K562 (cell line): ENCODE results near the gene BCL2L1. TPM values are rescaled to one million over a fixed set of nuclear protein-coding genes. Genes with fewer than 3 reads are reported as not detected.
"Not testable (repeated sequence)": the region's sequence is repeated elsewhere in the genome, so short reads cannot be mapped to it uniquely, and the experiment has no call there.

Source experiments
- ATAC-seq: fragments of 200-7000 bp; cut with Tn5 transposase; 3 replicates; pipeline ENCODE4 v1.9.1; 2020; ENCODE audit warnings: moderate library complexity
- BruUV-seq: library from RNA; stranded (reverse); fragments of 400-500 nt; replicated peaks from 2 replicates; lab custom pipeline; 2021; lab: Mats Ljungman, UMichigan
- CTCF ChIA-PET: fragments of 300-600 bp; formaldehyde crosslinking; extraction: SDS; loops from one replicate; lab custom pipeline; 2021; ENCODE audit warnings: low intra/inter-chr PET ratio; lab: Yijun Ruan, JAX
- POLR2A ChIA-PET: fragments of 300-600, 350-650 bp; sonication (Branson Sonifier 250); formaldehyde crosslinking; extraction: SDS; loops from one replicate; lab custom pipeline; 2021; ENCODE audit warnings: antibody characterized with exemption, inconsistent platforms; lab: Yijun Ruan, JAX
- DNase-seq, 4 experiments: peaks; one replicate each; pipeline versions ENCODE4 v3.0.0 to v3.0.0-alpha.2; 2011 to 2018; ENCODE audit warnings: low spot score in 3 of 4, mixed read lengths in 3 of 4; ENCODE audit errors: extremely low read depth in 1 of 4
- FAIRE-seq: peaks from 2 replicates; lab custom pipeline; 2011; peaks lifted over from hg19 to GRCh38; lab: Jason Lieb, UNC
- H2AFZ ChIP-seq: 2 replicates; pipeline ENCODE4 v1.6.0; 2011; ENCODE audit warnings: low read depth, low read length, control low read depth, inconsistent platforms
- H3K27ac ChIP-seq: fragments of 200-600 bp; 3 replicates; pipeline ENCODE4 v1.8.0; 2011; ENCODE audit warnings: low read depth, mild to moderate bottlenecking, control low read depth, inconsistent platforms, low read length, moderate library complexity, mixed read lengths; ENCODE audit errors: extremely low read depth
- H3K27me3 ChIP-seq, 2 experiments: fragments of 300-600 bp in 1 of 2; 2 replicates in 1 of 2; 3 replicates in 1 of 2; pipeline versions ENCODE4 v1.6.0 to v1.8.0; 2011; ENCODE audit warnings: inconsistent platforms in 2 of 2, low read length in 2 of 2, mild to moderate bottlenecking in 1 of 2, mixed read lengths in 1 of 2, moderate library complexity in 1 of 2; ENCODE audit not compliant: control insufficient read depth in 2 of 2, insufficient read depth in 2 of 2
- H3K36me3 ChIP-seq: fragments of 300-600 bp; 3 replicates; pipeline ENCODE4 v1.8.0; 2011; ENCODE audit warnings: mild to moderate bottlenecking, low read length, inconsistent platforms; ENCODE audit not compliant: control insufficient read depth, insufficient read depth
- H3K4me1 ChIP-seq, 2 experiments: fragments of 200-600 bp in 1 of 2; replicated peaks in 1 of 2; 2 replicates in 1 of 2; 3 replicates in 1 of 2; pipeline versions ENCODE4 v1.5.1 to v1.8.0; 2011; ENCODE audit warnings: inconsistent platforms in 2 of 2, low read length in 2 of 2, mild to moderate bottlenecking in 1 of 2, mixed read lengths in 1 of 2, moderate library complexity in 1 of 2; ENCODE audit not compliant: control insufficient read depth in 2 of 2, insufficient read depth in 2 of 2
- H3K4me2 ChIP-seq: 2 replicates; pipeline ENCODE4 v1.6.1; 2011; ENCODE audit warnings: low read length, control low read depth, inconsistent platforms, mixed read lengths; ENCODE audit not compliant: insufficient read depth
- H3K4me3 ChIP-seq: fragments of 200-600 bp; sonication (generic), shearing (Covaris generic); 2 replicates; pipeline ENCODE4 v1.5.1; 2016; ENCODE audit warnings: control low read depth, inconsistent platforms
- H3K79me2 ChIP-seq: fragments of 200-600 bp; 3 replicates; pipeline ENCODE4 v1.8.0; 2011; ENCODE audit warnings: low read length, inconsistent platforms; ENCODE audit not compliant: control insufficient read depth, insufficient read depth
- H3K9ac ChIP-seq, 2 experiments: 2 replicates each; pipeline versions ENCODE4 v1.6.0 to v1.6.1; 2011; ENCODE audit warnings: low read depth in 2 of 2, low read length in 2 of 2, control low read depth in 1 of 2, inconsistent platforms in 1 of 2, mild to moderate bottlenecking in 1 of 2, mixed read lengths in 1 of 2; ENCODE audit not compliant: insufficient read depth in 1 of 2
- H3K9me1 ChIP-seq: one replicate; pipeline ENCODE4 v1.6.0; 2011; ENCODE audit warnings: inconsistent platforms, mild to moderate bottlenecking, low read length, moderate library complexity; ENCODE audit not compliant: control insufficient read depth, insufficient read depth
- H3K9me3 ChIP-seq: replicated peaks from 2 replicates; pipeline ENCODE4 v1.5.1; 2011; ENCODE audit warnings: low read depth, low read length, inconsistent platforms; ENCODE audit not compliant: control insufficient read depth, insufficient read depth
- H4K20me1 ChIP-seq: replicated peaks from 2 replicates; pipeline ENCODE4 v1.6.1; 2011; ENCODE audit warnings: low read length, inconsistent platforms, mixed read lengths; ENCODE audit not compliant: control insufficient read depth, insufficient read depth
- DDX20 ChIP-seq: fragments of 450-650 bp; IDR thresholded peaks from 2 replicates; pipeline ENCODE4 v1.6.1; 2016; ENCODE audit warnings: missing genetic modification characterization, low read depth, mild to moderate bottlenecking, missing compliant biosample characterization, moderate library complexity
- MYC ChIP-seq, 2 experiments: fragments of 250-450 bp in 1 of 2; sonication (Bioruptor Pico) in 1 of 2; IDR thresholded peaks; 2 replicates each; pipeline versions ENCODE4 v1.5.1 to v1.6.1; 2012 to 2021; ENCODE audit warnings: low read depth in 2 of 2, borderline replicate concordance in 1 of 2, improper control_type of control experiment in 1 of 2, low read length in 1 of 2, mild to moderate bottlenecking in 1 of 2, moderate library complexity in 1 of 2
- WGBS: fragments of 100-300 bp; shearing (Covaris generic); methylation state at CpG from one replicate; pipeline ENCODE4 v1.1.6; 2016; ENCODE audit warnings: low coverage, mixed read lengths; ENCODE audit not compliant: insufficient coverage; ENCODE audit errors: missing lambda C conversion rate; 5-methylcytosine and 5-hydroxymethylcytosine counted together
- in situ Hi-C: fragments of 300-500 bp; cut with MboI; formaldehyde crosslinking; loops from 4 replicates; pipeline ENCODE4 v1.15.0; 2018; ENCODE audit warnings: inconsistent platforms, mixed read lengths
- intact Hi-C: fragments of 100-400 bp; cut with micrococcal nuclease; formaldehyde crosslinking; loops from 2 replicates; pipeline ENCODE4 v1.14.2; 2022
- polyA plus RNA-seq, 8 experiments: library from polyadenylated mRNA; depleted of rRNA in 4 of 8; stranded (reverse) in 5 of 8; unstranded in 3 of 8; fragments of >200 nt; fragmentation: Nextera tagmentation in 2 of 8; fragmentation: Illumina TruSeq in 1 of 8; extraction: Ambion mirVana in 2 of 8; extraction: Trizol in 1 of 8; gene quantifications; 2 replicates each; pipeline versions ENCODE4 v1.2.1 to v1.2.3, GENCODE V29; 2011 to 2014; ENCODE audit warnings: inconsistent platforms in 1 of 8, missing spikeins in 1 of 8
- total RNA-seq, 7 experiments: library from RNA; depleted of rRNA in 6 of 7; stranded (reverse); fragments of >200 nt in 6 of 7; fragmentation: Illumina TruSeq in 2 of 7; extraction: Trizol in 2 of 7; gene quantifications; 2 replicates each; pipeline versions ENCODE4 v1.2.1 to v1.2.3, GENCODE V29; 2011 to 2021; ENCODE audit warnings: low replicate concordance in 1 of 7
- TF ChIP-seq, protein P1 (sequence below): fragments of 200-800 bp; sonication (Bioruptor generic); IDR thresholded peaks from 2 replicates; pipeline ENCODE4 v1.6.1; 2017; ENCODE audit warnings: missing genetic modification characterization, missing compliant biosample characterization

The BCL2L1 gene
- total and polyA plus RNA-seq, 9 of the 15 experiments (the other 6 are each of a cell fraction or from before 2014, with no cell fraction given) = 3.3 to 182 (median 120) TPM

DNA sequence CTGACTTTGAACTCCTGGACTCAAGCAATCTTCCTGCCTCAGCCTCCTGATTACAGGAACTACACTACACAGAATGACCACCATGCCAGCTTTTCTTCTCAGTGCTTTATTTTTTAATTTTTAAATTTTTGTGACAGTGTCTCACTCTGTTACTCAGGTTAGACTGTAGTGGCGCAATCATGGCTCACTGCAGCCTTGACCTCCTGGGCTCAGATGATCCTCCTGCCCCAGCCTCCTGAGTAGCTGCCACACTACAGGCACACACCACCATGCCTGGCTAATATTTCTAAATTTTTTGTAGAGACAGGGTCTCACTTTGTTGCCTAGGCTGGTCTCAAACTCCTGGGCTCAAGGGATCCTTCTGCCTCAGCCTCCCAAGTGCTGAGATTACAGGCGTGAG, 53.7 kb downstream of the BCL2L1 start:
- CTCF ChIA-PET; H4K20me1 ChIP-seq; BruUV-seq; FAIRE-seq; H3K9me3 ChIP-seq; ATAC-seq; H3K4me3 ChIP-seq; H3K27ac ChIP-seq; H3K9me1 ChIP-seq; H2AFZ ChIP-seq; DNase-seq; H3K27me3 ChIP-seq; intact Hi-C loops; H3K4me2 ChIP-seq; TF ChIP-seq MYC (IDR thresholded peaks at IDR 0.05; ENCODE audit: low read depth, low read length): not testable (repeated sequence)
- H3K4me1 ChIP-seq = peaks cover 88 to 91% of the 10 kb centered on the region in 2 experiments
- H3K9ac ChIP-seq = 0 out of 4 replicates have a peak overlapping the region, but pooled peaks of 1 of the 2 experiments have one; percentile 1
- peaks cover 87% of the 10 kb centered on the region for H3K36me3 ChIP-seq
- WGBS = 89% methylated on average over 2 of the region's 2 CpGs
- H3K79me2 ChIP-seq = peaks cover 96% of the 10 kb centered on the region
- TF ChIP-seq DDX20 (tag) = 0 out of 2 replicates have a peak, but pooled peaks have one; percentile 6
- TF ChIP-seq MYC (CRISPR knock-in tag; IDR thresholded peaks at IDR 0.05; ENCODE audit: borderline replicate concordance, low read depth) = 0 out of 2 replicates have a peak, but pooled peaks have one; percentile 2
- TF ChIP-seq, protein P1, sequence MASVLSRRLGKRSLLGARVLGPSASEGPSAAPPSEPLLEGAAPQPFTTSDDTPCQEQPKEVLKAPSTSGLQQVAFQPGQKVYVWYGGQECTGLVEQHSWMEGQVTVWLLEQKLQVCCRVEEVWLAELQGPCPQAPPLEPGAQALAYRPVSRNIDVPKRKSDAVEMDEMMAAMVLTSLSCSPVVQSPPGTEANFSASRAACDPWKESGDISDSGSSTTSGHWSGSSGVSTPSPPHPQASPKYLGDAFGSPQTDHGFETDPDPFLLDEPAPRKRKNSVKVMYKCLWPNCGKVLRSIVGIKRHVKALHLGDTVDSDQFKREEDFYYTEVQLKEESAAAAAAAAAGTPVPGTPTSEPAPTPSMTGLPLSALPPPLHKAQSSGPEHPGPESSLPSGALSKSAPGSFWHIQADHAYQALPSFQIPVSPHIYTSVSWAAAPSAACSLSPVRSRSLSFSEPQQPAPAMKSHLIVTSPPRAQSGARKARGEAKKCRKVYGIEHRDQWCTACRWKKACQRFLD (CRISPR knock-in tag) = 0 out of 2 replicates have a peak, but pooled peaks have one; percentile 26
- POLR2A ChIA-PET = interaction anchor here (1.0 kb wide), 1 partner anchor 9 kb away, joined by 4 read pairs; no protein-coding TSS in a partner anchor
- in situ Hi-C loops = loop anchor here (10.0 kb wide), 1 partner anchor 56 kb away; the partner anchor contains the start of gene BCL2L1
